ENCODE measurements around the gene EPHB6. TPM values are rescaled to one million over a fixed set of nuclear protein-coding genes. Genes with fewer than 3 reads are reported as not detected.

The EPHB6 gene
- total RNA-seq, 1 donor from 2014 or later: under 0.01 TPM

DNA sequence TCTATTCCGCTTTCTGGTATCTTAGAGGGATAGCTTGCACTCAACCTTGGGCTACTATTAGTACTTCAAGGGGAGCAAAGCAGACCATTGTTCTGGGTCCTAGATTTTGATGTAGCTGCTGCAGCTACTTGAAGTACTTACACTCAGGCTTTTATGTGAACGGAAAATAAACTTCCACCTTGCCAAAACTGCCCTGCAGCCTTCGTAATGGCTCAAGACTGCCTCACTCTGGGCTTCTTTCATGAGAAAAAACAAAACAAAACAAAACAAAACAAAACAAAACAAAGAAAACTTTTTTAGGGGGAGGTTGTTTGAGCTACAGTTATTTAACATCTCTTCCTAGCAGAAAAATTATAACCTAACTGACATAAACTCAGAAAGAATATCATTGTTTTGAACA lies 19.4 kb upstream of the EPHB6 start:
- no peak for DNase-seq (ENCODE audit: low read depth in 2 of 2)

DNA sequence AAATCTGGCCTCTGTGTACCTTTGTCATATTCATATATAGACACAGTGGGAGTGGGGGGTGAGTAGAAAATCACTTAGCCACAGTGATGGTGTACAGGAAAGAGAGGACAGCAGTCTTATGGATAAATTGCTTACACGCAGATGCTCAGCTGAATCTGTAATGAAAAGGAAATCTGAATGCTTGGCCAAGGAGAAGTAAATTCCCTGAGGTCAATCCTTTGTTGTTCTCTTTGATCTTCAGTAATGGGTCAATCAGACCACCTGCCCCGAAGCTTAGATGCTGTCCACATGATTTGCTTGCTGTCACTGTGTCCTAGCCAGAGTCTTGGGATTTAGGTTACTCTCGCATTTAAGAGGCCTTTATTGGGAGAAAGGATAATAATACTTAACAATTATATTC lies 18.4 kb upstream of the EPHB6 start:
- DNase-seq (ENCODE audit: low read depth in 2 of 2): no peak

DNA sequence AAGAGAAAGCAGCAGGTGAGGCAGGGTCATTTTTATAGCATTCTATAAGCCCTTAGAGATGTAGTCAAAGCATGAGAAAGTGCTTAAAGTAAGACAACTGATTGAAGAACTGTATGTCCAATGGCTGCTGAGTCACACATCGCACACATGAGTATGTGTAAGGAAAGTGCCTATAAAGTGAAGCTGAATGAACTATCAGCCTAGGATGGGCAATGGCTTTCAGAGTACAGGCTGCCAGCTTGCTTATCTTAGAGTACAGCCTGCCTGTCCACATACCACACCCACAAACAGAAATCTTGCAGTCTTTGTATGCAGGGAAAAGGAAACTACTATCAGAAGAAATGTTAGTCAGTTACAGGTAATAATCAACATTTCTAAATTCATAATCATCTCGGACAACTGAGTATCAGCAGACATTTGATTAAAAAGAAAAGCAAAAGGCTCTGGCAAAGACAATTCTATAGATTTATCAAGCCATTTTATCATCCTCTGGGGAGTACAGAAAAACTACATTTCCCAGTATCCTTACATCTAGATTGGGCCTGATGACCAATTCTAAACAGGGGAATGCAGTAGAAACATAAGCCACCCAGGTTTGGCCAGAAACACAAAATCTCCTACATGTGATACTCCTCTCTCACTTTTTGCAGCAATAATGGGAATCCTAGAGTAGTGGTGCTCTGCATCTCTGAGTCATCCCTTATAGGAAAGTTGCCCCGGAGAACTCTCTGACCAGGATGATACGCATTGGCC lies 16.2 kb upstream of the EPHB6 start:
- no peak for DNase-seq (ENCODE audit: low read depth in 2 of 2)

DNA sequence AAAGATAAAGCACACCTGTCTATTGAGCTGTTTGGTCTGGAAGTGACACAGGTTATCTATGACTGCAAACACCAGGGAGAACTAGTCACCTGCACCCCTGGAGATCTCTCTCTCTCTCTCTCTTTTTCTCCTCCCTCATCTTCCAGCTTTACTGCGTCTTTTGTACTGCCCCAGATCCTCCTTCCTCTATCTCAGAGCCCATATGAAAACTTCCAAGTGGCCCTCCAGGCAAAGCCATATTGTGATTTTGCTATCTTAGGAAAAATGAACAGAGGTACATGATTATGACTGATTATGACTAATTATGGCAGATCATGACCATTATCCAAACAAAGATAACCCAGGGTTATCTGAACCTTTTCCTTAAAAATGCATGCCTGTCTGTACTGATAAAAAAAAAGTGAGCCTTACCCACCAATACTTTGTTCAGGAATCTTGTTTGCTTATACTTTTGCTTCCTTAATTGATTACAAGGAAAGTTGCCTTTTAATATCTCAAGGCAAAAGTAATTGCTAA lies 12.6 kb upstream of the EPHB6 start:
- DNase-seq (ENCODE audit: low read depth in 2 of 2): no peak

GRCh38 chr7:142847353-142847752 lies 7.5 kb upstream of the EPHB6 start:
- DNase-seq (ENCODE audit: low read depth in 2 of 2): no peak

DNA sequence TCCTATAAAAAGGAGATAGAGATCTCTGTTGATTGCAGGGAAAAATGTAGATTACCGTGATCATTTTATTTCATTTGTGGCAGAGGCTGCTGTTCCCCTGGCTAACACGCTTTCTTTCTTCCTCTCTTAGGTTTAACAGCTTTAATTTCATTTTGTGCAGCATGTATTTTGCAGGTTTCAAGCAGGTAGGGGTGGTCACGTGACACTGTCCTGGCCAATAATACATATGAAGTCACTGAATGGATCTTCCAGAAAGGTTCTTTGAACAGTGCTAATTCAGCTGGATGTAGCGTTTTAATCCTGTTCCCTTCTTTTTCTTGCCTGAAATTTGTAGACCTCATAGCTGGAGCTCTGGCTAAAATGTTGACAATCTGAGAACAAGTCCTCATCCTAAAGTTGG lies 3.6 kb upstream of the EPHB6 start:
- DNase-seq (ENCODE audit: low read depth in 2 of 2): no peak

GRCh38 chr7:142851919-142852318 lies 3.0 kb upstream of the EPHB6 start:
- DNase-seq (ENCODE audit: low read depth in 2 of 2): no peak

DNA sequence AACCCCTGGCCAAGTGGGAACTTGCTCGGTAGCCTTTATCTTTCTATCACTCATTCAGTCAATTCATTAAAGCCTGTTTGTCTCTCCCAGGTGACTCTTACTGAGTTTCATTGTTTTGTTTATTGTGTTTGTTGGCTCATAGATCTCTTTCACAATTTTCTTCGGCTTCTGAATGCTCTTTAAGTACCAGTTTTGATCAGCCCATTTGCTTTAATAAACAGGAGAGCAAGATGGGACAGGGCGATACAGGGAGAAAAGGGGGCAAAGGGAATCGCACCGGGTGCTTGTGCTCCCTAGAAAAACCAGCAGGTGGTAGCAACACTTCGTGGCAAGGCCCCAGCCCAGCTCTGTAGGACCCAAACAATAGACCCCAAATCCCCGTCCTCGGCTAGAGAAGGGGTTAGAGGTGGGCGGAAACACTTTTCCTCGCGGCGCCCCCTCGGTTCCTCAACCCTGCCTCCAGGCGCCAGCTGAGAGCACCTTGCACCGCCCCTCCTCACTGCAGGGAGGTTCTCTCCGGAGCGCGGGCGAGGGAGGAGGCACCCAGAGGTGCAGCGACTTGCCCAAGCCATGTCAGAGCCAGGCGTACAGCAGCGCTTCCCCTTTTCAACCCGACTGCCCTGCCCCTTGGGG lies 1.0 kb upstream of the EPHB6 start:
- DNase-seq (ENCODE audit: low read depth in 2 of 2): peak; percentile 53 to 66

GRCh38 chr7:142855114-142855743 lies 353 bp downstream of the EPHB6 start:
- no peak for DNase-seq (ENCODE audit: low read depth in 2 of 2)

DNA sequence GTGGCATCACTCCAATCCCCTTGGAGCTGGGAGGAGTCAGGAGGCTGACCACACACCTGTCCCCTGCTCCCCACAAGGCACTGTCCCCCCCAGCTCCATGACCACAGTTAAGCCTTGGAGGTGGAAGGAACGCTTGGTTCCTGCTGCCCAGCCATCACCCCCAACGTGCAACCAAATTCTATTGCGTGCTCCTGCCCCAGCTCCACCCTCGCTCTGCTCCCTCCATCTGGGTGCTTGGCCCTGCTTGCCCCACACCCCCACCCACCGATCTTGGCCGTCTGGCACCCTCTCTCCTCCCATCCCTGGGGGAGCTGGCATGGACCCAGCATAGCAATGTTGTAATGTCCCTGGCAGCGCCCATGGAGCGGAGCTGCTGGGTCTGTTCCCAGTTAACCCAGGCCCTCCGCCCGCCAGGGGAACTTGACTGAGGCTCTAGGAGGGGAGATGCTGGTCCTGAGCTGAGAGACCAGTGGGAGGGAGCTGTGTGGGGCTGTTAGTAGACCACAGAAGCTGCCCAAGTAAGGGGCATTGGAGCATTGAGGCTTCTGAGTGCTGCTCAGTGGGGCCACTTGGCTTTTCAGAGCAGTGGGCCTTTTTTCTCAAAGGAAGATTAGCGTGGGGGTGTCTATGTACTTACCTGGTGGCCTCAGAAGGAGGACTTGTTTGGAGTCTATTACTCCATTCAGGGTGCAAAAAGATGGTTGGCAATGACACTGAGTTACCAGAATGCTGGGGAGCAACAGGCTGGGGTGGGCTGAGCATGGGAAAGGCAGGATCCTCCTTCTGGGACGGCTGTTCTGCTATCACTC lies 1.1 kb downstream of the EPHB6 start:
- no peak for DNase-seq (ENCODE audit: low read depth in 2 of 2)

DNA sequence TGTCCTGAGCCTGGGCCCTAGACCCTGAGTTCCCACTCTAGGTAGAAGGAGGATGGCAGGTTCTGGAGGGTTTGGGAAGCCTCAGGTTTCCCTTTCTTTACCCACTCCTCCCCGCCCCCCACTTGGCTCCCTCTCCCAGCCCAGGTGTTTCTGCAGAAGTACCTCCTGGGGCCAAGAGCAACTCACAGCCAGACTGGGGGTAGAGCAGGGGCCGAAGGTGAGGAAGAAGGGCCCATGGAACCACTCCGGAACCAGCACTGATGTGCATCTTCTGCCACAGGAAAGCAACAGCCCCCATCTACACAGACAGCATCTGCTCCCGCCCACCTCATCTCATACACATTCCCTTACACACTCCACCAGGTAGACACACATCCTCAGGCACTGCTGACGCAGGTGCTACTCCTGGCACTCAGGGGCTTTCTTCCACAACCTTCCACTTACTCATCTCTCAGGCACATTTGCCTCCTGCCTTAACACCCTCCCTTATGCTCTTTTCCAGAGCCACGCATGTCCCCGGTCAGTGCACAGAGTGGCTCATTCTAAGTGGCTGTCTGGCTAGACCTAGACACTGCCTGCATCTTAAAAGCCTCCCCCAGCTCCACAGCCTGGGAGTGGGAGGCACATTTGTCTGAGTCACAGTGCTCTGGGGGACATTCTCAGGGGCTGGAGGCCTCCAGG lies 1.8 kb downstream of the EPHB6 start:
- no peak for DNase-seq (ENCODE audit: low read depth in 2 of 2)

DNA sequence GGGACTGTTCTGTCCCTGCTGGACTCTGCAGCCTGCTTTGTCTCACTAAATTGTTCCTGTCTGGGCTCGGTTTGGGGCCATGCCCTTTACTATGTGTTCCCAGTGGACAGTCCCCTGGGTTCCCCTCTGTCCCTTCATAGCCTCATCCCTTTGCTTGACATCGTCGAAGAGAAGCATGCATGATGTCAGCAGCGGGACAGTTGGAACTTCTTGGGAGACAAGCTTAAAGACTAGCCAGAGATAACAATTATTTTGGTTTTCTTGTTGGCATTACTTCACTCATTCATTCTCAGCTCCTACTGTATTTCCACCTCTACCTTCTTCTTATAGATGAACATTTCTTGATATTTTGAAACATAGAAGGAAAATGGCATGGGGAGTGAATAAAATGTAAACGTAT lies 2.7 kb downstream of the EPHB6 start:
- no peak for DNase-seq (ENCODE audit: low read depth in 2 of 2)

GRCh38 chr7:142859411-142859810 lies 4.5 kb downstream of the EPHB6 start:
- no peak for DNase-seq (ENCODE audit: low read depth in 2 of 2)

DNA sequence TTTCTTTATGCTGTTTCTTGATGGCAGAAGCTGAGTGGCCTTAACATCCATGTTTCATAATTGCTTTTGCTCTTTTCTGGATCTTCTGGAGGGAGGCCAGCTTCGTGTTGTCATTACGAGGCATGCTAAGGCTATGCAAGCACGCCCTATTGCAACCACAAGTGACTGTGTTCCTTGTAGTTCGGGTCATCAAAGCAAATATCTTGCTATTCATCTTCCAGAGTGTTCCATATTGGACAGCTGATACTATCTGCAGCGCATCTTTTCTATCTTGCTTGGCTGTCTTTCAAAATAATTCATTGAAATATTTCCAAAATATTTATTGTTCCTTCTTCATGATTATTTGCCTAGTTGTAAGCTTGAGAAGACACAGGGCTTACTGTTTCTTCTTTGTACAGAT lies 5.0 kb downstream of the EPHB6 start:
- DNase-seq (ENCODE audit: low read depth in 2 of 2): no peak

GRCh38 chr7:142860968-142861367 lies 6.1 kb downstream of the EPHB6 start:
- DNase-seq (ENCODE audit: low read depth in 2 of 2): no peak

DNA sequence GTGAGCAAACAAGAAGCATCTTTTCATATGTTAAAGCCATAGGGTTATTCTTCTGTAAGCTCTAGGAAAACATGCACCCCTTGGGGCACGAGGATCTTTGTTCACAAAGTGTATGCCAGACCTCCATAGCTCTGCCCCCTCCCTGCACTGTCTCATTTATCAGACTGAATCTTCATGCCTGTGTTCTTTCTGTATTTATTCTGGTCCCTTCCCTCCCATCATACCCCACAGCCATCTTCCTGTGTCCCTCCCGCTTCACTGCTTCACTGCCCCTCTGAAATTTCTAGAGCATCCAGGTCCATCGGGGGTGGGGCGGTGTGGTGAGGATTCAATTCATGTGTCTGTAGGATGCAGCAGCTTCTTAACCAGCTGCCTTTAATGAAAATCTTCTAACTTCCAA lies 7.5 kb downstream of the EPHB6 start:
- no peak for DNase-seq (ENCODE audit: low read depth in 2 of 2)

DNA sequence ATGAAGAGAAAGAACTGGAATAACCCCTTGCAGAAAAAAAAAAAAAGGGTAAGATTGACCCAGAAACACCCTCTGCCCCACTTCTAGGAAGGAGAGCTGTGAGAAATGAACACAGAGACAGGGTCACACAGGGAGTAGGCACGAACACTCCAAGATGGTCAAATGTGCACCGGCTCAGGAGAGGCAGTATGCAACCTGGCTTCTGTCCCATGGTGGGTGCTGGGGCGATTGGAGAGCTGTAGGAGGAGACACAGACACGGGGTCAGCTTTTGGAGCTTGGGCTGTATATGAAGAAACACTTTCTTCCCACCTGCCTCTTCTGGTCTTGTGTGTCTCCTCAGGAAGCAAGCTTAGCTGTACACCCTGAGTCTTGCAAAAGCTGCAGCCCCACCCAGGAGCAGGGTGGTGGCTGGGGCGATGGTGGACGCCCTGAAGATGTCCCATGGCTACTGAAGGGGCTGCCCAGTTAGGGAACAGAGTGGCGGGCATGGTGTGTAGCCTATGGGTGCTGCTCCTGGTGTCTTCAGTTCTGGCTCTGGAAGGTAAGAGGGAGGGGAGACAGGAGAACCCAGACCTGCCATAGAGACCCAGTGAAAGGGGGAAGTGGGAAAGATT lies 8.0 kb downstream of the EPHB6 start:
- DNase-seq (ENCODE audit: low read depth in 2 of 2): no peak

GRCh38 chr7:142863891-142864685 lies 9.2 kb downstream of the EPHB6 start:
- no peak for DNase-seq (ENCODE audit: low read depth in 2 of 2)

DNA sequence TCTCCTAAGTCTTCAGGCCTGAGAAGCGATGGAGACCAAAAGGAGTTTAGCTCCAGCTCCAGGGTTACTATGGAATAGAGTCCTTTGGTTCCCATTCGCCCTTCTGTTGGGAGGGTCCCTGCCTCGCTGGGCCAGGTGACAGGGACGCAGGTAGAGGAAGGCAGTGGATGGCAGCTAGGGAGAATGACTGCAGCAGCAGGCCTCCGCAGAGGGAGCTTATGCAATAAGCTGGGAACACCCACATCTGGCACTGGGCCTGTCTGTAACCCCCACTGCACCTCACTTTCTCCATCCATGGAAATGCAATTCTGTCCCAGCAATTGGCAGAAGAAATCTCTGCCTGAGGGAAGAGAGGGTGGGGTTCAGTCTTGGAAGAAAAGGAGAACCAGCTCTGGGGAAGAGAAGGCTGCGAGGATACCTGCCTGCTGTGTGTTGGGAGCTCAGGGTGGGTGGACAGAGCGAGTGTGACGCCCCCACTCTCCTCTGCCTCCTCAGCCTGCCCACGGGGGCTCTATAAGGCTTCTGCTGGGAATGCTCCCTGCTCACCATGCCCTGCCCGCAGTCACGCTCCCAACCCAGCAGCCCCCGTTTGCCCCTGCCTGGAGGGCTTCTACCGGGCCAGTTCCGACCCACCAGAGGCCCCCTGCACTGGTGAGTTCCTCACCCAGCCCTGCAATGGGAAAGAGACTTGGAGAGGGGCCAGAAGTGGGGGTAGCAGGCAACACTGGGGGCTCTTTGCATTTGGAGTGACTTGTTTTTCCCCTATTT lies 10.3 kb downstream of the EPHB6 start:
- DNase-seq (ENCODE audit: low read depth in 2 of 2): no peak
